ENCODE data around the gene ALG9.

- TF ChIP-seq CTCF (IDR thresholded peaks at IDR 0.05): no peak
- TF ChIP-seq POLR2A (IDR thresholded peaks at IDR 0.05): no peak
Measured at GRCh38 chr11:111849631-111850030, 21.8 kb downstream of the ALG9 start.

Measured in body of pancreas (tissue), 4 donors.